Stimulated activated CD4-positive, alpha-beta T cell treated with anti-CD3 and anti-CD28 coated beads, Interleukin-1b, Interleukin-23, amount 100 ng/mL, for 1 hour (primary cell): ENCODE results near the gene GPD1.
"Not testable (repeated sequence)": the region's sequence is repeated elsewhere in the genome, so short reads cannot be mapped to it uniquely, and the experiment has no call there.

Source experiments
- DNase-seq, 2 donors: peaks; one replicate each; pipeline ENCODE4 v3.0.0-alpha.2; 2020; ENCODE audit warnings: low read depth in 2 of 2

Gene GPD1

GRCh38 chr12:50073712-50074111 lies 30.1 kb upstream of the GPD1 start:
- DNase-seq = no peak

- DNase-seq = peak; percentile 60 to 74
Measured at GRCh38 chr12:50074936-50075807, 28.6 kb upstream of the GPD1 start.

GRCh38 chr12:50075808-50076170 lies 28.0 kb upstream of the GPD1 start:
- DNase-seq = no peak

- no peak for DNase-seq
Measured at GRCh38 chr12:50077099-50077498, 26.7 kb upstream of the GPD1 start.

GRCh38 chr12:50078281-50078680 lies 25.5 kb upstream of the GPD1 start:
- no peak for DNase-seq

- no peak for DNase-seq
Measured at GRCh38 chr12:50079771-50080170, 24.0 kb upstream of the GPD1 start.

- no peak for DNase-seq
Measured at GRCh38 chr12:50081096-50081808, 22.6 kb upstream of the GPD1 start.

- DNase-seq = no peak
Measured at GRCh38 chr12:50082644-50083043, 21.2 kb upstream of the GPD1 start.

GRCh38 chr12:50083301-50083700 lies 20.5 kb upstream of the GPD1 start:
- DNase-seq = no peak

GRCh38 chr12:50084409-50084774 lies 19.4 kb upstream of the GPD1 start:
- not testable (repeated sequence) for DNase-seq

- peak; percentile 67 to 70 for DNase-seq
Measured at GRCh38 chr12:50084775-50085614, 18.8 kb upstream of the GPD1 start, which contains the start of gene SMARCD1. Gene SMARCD1, plus strand, starts transcription at chr12:50085342. Its CDS starts 28 bp downstream, at chr12:50085370.

GRCh38 chr12:50085615-50086072 lies 18.2 kb upstream of the GPD1 start:
- DNase-seq = no peak

- no peak for DNase-seq
Measured at GRCh38 chr12:50086148-50086547, 17.7 kb upstream of the GPD1 start.

GRCh38 chr12:50087151-50087550 lies 16.7 kb upstream of the GPD1 start:
- no peak for DNase-seq

- DNase-seq = no peak
Measured at GRCh38 chr12:50087995-50088394, 15.8 kb upstream of the GPD1 start.

- peak in 1 of 2 donors; percentile 23 for DNase-seq
Measured at GRCh38 chr12:50088577-50089335, 15.1 kb upstream of the GPD1 start.

- DNase-seq = no peak
Measured at GRCh38 chr12:50089730-50090129, 14.1 kb upstream of the GPD1 start.

- no peak for DNase-seq
Measured at GRCh38 chr12:50090391-50090790, 13.4 kb upstream of the GPD1 start.

GRCh38 chr12:50097952-50098351 lies 5.9 kb upstream of the GPD1 start:
- no peak for DNase-seq

GRCh38 chr12:50099302-50100008 lies 4.4 kb upstream of the GPD1 start:
- DNase-seq = no peak

GRCh38 chr12:50100561-50100960 lies 3.2 kb upstream of the GPD1 start:
- no peak for DNase-seq
